Endothelial cell of umbilical vein (primary cell): ENCODE measurements around the gene PTPRT. TPM values are rescaled to one million over a fixed set of nuclear protein-coding genes. Genes with fewer than 3 reads are reported as not detected.

ENCODE experiments used
- BruUV-seq: library from RNA; stranded (reverse); fragments of 400-500 nt; replicated peaks from 2 replicates; lab custom pipeline; 2021; lab: Mats Ljungman, UMichigan
- CTCF ChIA-PET: fragments of 300-600, 350-600 bp; sonication (Branson Sonifier 250); formaldehyde crosslinking; loops from one replicate; lab custom pipeline; 2021; ENCODE audit warnings: antibody characterized with exemption, inconsistent platforms; lab: Charles Lee
- POLR2A ChIA-PET: fragments of 300-600, 350-600 bp; sonication (Branson Sonifier 250); formaldehyde crosslinking; loops from one replicate; lab custom pipeline; 2021; ENCODE audit warnings: antibody characterized with exemption, inconsistent platforms; lab: Charles Lee
- DNase-seq: peaks from one replicate; pipeline ENCODE4 v3.0.0-alpha.2; 2011; ENCODE audit warnings: low read depth, low spot score
- FAIRE-seq: peaks from 2 replicates; lab custom pipeline; 2011; peaks lifted over from hg19 to GRCh38; lab: Jason Lieb, UNC
- H2AFZ ChIP-seq: 2 replicates; pipeline ENCODE4 v1.6.0; 2012; ENCODE audit warnings: low read depth, low read length, control low read depth, inconsistent platforms
- H3K27ac ChIP-seq: 2 replicates; pipeline ENCODE4 v1.5.1; 2011; ENCODE audit warnings: low read depth, mild to moderate bottlenecking, control low read depth, low read length, moderate library complexity; ENCODE audit not compliant: insufficient read depth
- H3K27me3 ChIP-seq, 2 experiments: 2 replicates each; pipeline versions ENCODE4 v1.6.0 to v1.6.1; 2011; ENCODE audit warnings: low read length in 2 of 2, mixed read lengths in 1 of 2; ENCODE audit not compliant: control insufficient read depth in 2 of 2, insufficient read depth in 2 of 2
- H3K36me3 ChIP-seq, 2 experiments: 2 replicates in 1 of 2; 3 replicates in 1 of 2; pipeline ENCODE4 v1.5.1; 2011; ENCODE audit warnings: low read length in 2 of 2, mild to moderate bottlenecking in 1 of 2, moderate library complexity in 1 of 2; ENCODE audit not compliant: control insufficient read depth in 2 of 2, insufficient read depth in 2 of 2; ENCODE audit errors: extremely low read depth in 1 of 2
- H3K4me1 ChIP-seq: 3 replicates; pipeline ENCODE4 v1.5.1; 2011; ENCODE audit warnings: mild to moderate bottlenecking, low read length; ENCODE audit not compliant: control insufficient read depth, insufficient read depth; ENCODE audit errors: extremely low read depth
- H3K4me2 ChIP-seq: 2 replicates; pipeline ENCODE4 v1.6.1; 2011; ENCODE audit warnings: low read length, control low read depth, mixed read lengths; ENCODE audit not compliant: insufficient read depth
- H3K4me3 ChIP-seq, 3 experiments: fragments of 200-600 bp in 1 of 3; sonication (generic), shearing (Covaris generic) in 1 of 3; replicated peaks in 1 of 3; 2 replicates each; pipeline ENCODE4 v1.5.1; 2011 to 2016; ENCODE audit warnings: control low read depth in 3 of 3, low read length in 3 of 3, mild to moderate bottlenecking in 2 of 3, inconsistent platforms in 1 of 3, low read depth in 1 of 3, moderate library complexity in 1 of 3; ENCODE audit not compliant: insufficient read depth in 1 of 3
- H3K79me2 ChIP-seq: 2 replicates; pipeline ENCODE4 v1.6.0; 2012; ENCODE audit warnings: low read length, inconsistent platforms; ENCODE audit not compliant: control insufficient read depth, insufficient read depth
- H3K9ac ChIP-seq: replicated peaks from 2 replicates; pipeline ENCODE3; 2011; ENCODE audit warnings: low read length, control low read depth; ENCODE audit not compliant: insufficient read depth; ENCODE audit errors: extremely low read depth
- H3K9me1 ChIP-seq: replicated peaks from 3 replicates; pipeline ENCODE4 v1.6.0; 2011; ENCODE audit warnings: mild to moderate bottlenecking, low read length; ENCODE audit not compliant: control insufficient read depth, insufficient read depth; ENCODE audit errors: extremely low read depth
- H3K9me3 ChIP-seq: replicated peaks from 2 replicates; pipeline ENCODE4 v1.5.1; 2012; ENCODE audit warnings: low read length, inconsistent platforms; ENCODE audit not compliant: control insufficient read depth, insufficient read depth
- H4K20me1 ChIP-seq: replicated peaks from 2 replicates; pipeline ENCODE3; 2011; ENCODE audit warnings: mild to moderate bottlenecking, low read length; ENCODE audit not compliant: control insufficient read depth, insufficient read depth; ENCODE audit errors: extremely low read depth
- CTCF ChIP-seq, 2 donors: IDR thresholded peaks; 1 replicate in 1 of 2; 2 replicates in 1 of 2; pipeline ENCODE4 v1.5.1; 2011; ENCODE audit warnings: low read length in 2 of 2, mild to moderate bottlenecking in 2 of 2, moderate library complexity in 2 of 2, control low read depth in 1 of 2, inconsistent platforms in 1 of 2, low read depth in 1 of 2; ENCODE audit not compliant: insufficient read depth in 1 of 2; ENCODE audit errors: extremely low read depth in 1 of 2
- EZH2 ChIP-seq: IDR thresholded peaks from 2 replicates; pipeline ENCODE4 v1.6.1; 2012; ENCODE audit warnings: borderline replicate concordance, low read depth, mild to moderate bottlenecking, moderate library complexity, low read length, inconsistent platforms; ENCODE audit not compliant: severe bottlenecking
- FOS ChIP-seq: IDR thresholded peaks from 2 replicates; pipeline ENCODE4 v1.6.1; 2011; ENCODE audit warnings: mild to moderate bottlenecking, low read length, moderate library complexity, borderline replicate concordance; ENCODE audit not compliant: insufficient read depth
- GATA2 ChIP-seq: IDR thresholded peaks from 2 replicates; pipeline ENCODE4 v1.7.0; 2011; ENCODE audit warnings: low read depth, mild to moderate bottlenecking, moderate library complexity, mixed read lengths, low read length; ENCODE audit not compliant: insufficient read length, insufficient read depth
- JUN ChIP-seq: IDR thresholded peaks from 2 replicates; pipeline ENCODE4 v1.6.1; 2011; ENCODE audit warnings: borderline replicate concordance, low read depth; ENCODE audit not compliant: insufficient read length, insufficient read depth
- MAX ChIP-seq: IDR thresholded peaks from 2 replicates; pipeline ENCODE4 v1.6.1; 2011; ENCODE audit not compliant: insufficient read depth, insufficient read length
- MYC ChIP-seq: IDR thresholded peaks from one replicate; pipeline ENCODE4 v1.6.1; 2011; ENCODE audit warnings: mild to moderate bottlenecking, low read depth, low read length
- POLR2A ChIP-seq: IDR thresholded peaks from 2 replicates; pipeline ENCODE4 v1.6.1; 2012; ENCODE audit warnings: low read depth, mild to moderate bottlenecking, control low read depth, low read length
- POLR2AphosphoS5 ChIP-seq: IDR thresholded peaks from 2 replicates; pipeline ENCODE4 v1.6.1; 2012; ENCODE audit warnings: low read depth, mild to moderate bottlenecking, control low read depth, low read length, moderate library complexity; ENCODE audit not compliant: insufficient read depth
- dilution Hi-C: fragments of 300-500 bp; cut with MboI; formaldehyde crosslinking; loops from one replicate; pipeline ENCODE4 v1.15.0; 2019; ENCODE audit warnings: low sequenced_read_pairs; ENCODE audit not compliant: extremely low pct_ligation_motif_present
- intact Hi-C: fragments of 100-400 bp; cut with micrococcal nuclease; formaldehyde crosslinking; loops from one replicate; pipeline ENCODE4 v1.10.0; 2022
- polyA plus RNA-seq, 4 experiments: library from polyadenylated mRNA; depleted of rRNA in 3 of 4; stranded (reverse) in 3 of 4; unstranded in 1 of 4; fragments of >200 nt; gene quantifications; 2 replicates each; pipeline versions ENCODE4 v1.2.1 to v1.2.3, GENCODE V29; 2011 to 2012; ENCODE audit warnings: missing spikeins in 1 of 4
- total RNA-seq: library from RNA; stranded (reverse); gene quantifications from 2 replicates; pipeline ENCODE4 v1.2.3, GENCODE V29; 2021

PTPRT gene
- total and polyA plus RNA-seq, 2 donors (not counting 3 experiments of a cell fraction or from before 2014, with no cell fraction given), result not detected

GRCh38 chr20:42159808-42160207 lies 1029.9 kb downstream of the PTPRT start:
- Histone ChIP-seq H3K9ac (no peak overlapping the region), H4K20me1 (no peaks in the 10 kb centered on the region), H3K9me3 (peaks cover 3% of the 10 kb centered on the region), H3K4me2 (no peak overlapping the region), H3K79me2 (no peaks in the 10 kb centered on the region), H3K4me1 (no peaks in the 10 kb centered on the region), H2AFZ (no peak overlapping the region), H3K27me3 (no peaks in the 10 kb centered on the region), H3K36me3 (no peaks in the 10 kb centered on the region), H3K4me3 (no peak overlapping the region), H3K9me1 (no peaks in the 10 kb centered on the region), H3K27ac (no peak overlapping the region)
- CTCF ChIA-PET, result no interaction called here
- DNase-seq, result no peak
- dilution Hi-C loops (no loop called here), intact Hi-C loops (no loop called here)
- POLR2A ChIA-PET, result interaction anchor here (0.6 to 0.7 kb wide), 2 partner anchors 1031 to 1399 kb away, joined by 3 to 15 read pairs; no protein-coding TSS in a partner anchor
- BruUV-seq, result no TSS peak
- FAIRE-seq, result no peak
- TF ChIP-seq FOS (no peak), POLR2A (no peak), EZH2 (no peak), GATA2 (no peak), CTCF (IDR thresholded peaks at IDR 0.05; ENCODE audit: extremely low read depth in 1 of 2, insufficient read depth in 1 of 2, low read depth in 1 of 2, low read length in 2 of 2) (no peak), POLR2AphosphoS5 (no peak), JUN (no peak), MYC (no peak), MAX (no peak)
